Esophagus muscularis mucosa (tissue), 3 donors: ENCODE results near the gene TBL3.

Experiments used
- CTCF ChIP-seq, 3 experiments: fragments of 200-600 bp in 2 of 3; fragments of 450-650 bp in 1 of 3; sonication (generic) in 2 of 3; IDR thresholded peaks; one replicate each; pipeline ENCODE4 v1.5.1; 2017 to 2019; ENCODE audit warnings: antibody characterized with exemption in 3 of 3, mild to moderate bottlenecking in 2 of 3, moderate library complexity in 1 of 3
- POLR2AphosphoS5 ChIP-seq, 2 donors: sonication (generic); formaldehyde crosslinking; IDR thresholded peaks; one replicate each; pipeline ENCODE4 v1.6.1; 2017; ENCODE audit warnings: antibody characterized with exemption in 2 of 2

DNA sequence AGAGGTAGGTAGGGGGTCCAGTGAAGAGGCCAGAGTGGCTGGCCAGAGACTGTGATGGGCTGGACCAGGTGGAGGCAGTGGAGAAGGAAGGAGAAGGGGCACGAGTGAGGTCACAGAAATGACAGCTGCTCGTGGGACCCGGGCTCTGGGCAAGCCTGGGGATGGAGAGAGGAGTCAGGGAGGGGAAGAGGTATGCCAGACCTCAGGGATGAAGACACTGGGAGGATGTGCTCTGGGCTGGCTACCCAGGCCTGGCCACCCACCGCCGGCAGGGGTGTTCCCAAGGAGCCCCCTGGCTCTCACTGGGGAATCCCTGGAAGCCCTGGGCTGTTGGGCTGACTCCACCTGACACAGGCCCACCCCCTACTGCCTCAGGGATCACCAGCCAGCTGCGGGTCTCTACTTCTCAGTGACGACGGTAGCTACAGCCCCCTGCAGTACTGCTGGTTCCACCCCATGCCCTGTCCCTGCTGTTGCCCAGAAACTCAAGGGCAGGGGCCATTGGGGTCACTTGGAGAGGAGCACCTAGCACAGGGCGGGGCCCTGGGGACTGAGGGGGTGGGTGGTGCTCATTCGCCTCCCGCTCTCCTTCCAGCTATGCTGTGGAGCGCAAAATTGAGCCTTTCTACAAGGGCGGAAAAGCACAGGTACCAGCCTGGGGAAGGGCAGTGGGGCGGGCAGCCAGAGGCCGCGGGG is 1.8 kb downstream of the TBL3 start:
- no peak for TF ChIP-seq POLR2AphosphoS5 (IDR thresholded peaks at IDR 0.05)
- TF ChIP-seq CTCF (IDR thresholded peaks at IDR 0.05): no peak
